Panc1 (cell line): ENCODE measurements around the gene ST8SIA5. TPM values are rescaled to one million over a fixed set of nuclear protein-coding genes. Genes with fewer than 3 reads are reported as not detected.

Experiments used
- ATAC-seq: fragments of 200-7000 bp; cut with Tn5 transposase; 2 replicates; pipeline ENCODE4 v1.9.1; 2020; ENCODE audit warnings: mild to moderate bottlenecking, moderate library complexity
- BruUV-seq: library from RNA; stranded (reverse); fragments of 400-500 nt; replicated peaks from 2 replicates; lab custom pipeline; 2021; lab: Mats Ljungman, UMichigan
- CTCF ChIA-PET: fragments of 300-600 bp; sonication (Branson Sonifier 250); formaldehyde crosslinking; loops from one replicate; lab custom pipeline; 2022; ENCODE audit warnings: antibody characterized with exemption; lab: Charles Lee
- POLR2A ChIA-PET: fragments of 300-600 bp; sonication (Branson Sonifier 250); formaldehyde crosslinking; loops from one replicate; lab custom pipeline; 2022; ENCODE audit warnings: antibody characterized with exemption; lab: Charles Lee
- DNase-seq: peaks from one replicate; pipeline ENCODE4 v3.0.0-alpha.2; 2010; ENCODE audit warnings: low read depth, low spot score
- H3K27ac ChIP-seq: 2 replicates; pipeline ENCODE4 v1.5.1; 2011; ENCODE audit warnings: mild to moderate bottlenecking, low read length, inconsistent platforms
- H3K27me3 ChIP-seq: fragments of 200-500 bp; sonication (Bioruptor generic); 2 replicates; pipeline ENCODE4 v1.6.0; 2014; ENCODE audit warnings: low read length, inconsistent platforms; ENCODE audit not compliant: control insufficient read depth, insufficient read depth
- H3K36me3 ChIP-seq: fragments of 200-500 bp; sonication (Bioruptor generic); 2 replicates; pipeline ENCODE4 v1.5.1; 2014; ENCODE audit warnings: inconsistent platforms, mild to moderate bottlenecking, low read length, moderate library complexity; ENCODE audit not compliant: control insufficient read depth, insufficient read depth
- H3K4me1 ChIP-seq: 2 replicates; pipeline ENCODE4 v1.5.1; 2011; ENCODE audit warnings: inconsistent platforms, mild to moderate bottlenecking, low read length, moderate library complexity; ENCODE audit not compliant: control insufficient read depth, insufficient read depth
- H3K4me3 ChIP-seq, 2 experiments: 2 replicates each; pipeline ENCODE4 v1.5.1; 2011 to 2012; ENCODE audit warnings: low read depth in 2 of 2, low read length in 2 of 2, mild to moderate bottlenecking in 2 of 2, inconsistent platforms in 1 of 2, moderate library complexity in 1 of 2
- H3K9me3 ChIP-seq: fragments of 200-500 bp; sonication (Bioruptor generic); 2 replicates; pipeline ENCODE4 v1.5.1; 2014; ENCODE audit warnings: low read depth, mild to moderate bottlenecking, inconsistent platforms, low read length, moderate library complexity; ENCODE audit not compliant: control insufficient read depth, insufficient read depth
- CTCF ChIP-seq: fragments of 450-650 bp; IDR thresholded peaks from 2 replicates; pipeline ENCODE4 v1.5.1; 2017; ENCODE audit warnings: mild to moderate bottlenecking
- POLR2AphosphoS5 ChIP-seq: IDR thresholded peaks from 2 replicates; pipeline ENCODE4 v1.6.1; 2012; ENCODE audit warnings: mild to moderate bottlenecking, low read depth, low read length, moderate library complexity
- SIN3A ChIP-seq: IDR thresholded peaks from 2 replicates; pipeline ENCODE4 v1.6.1; 2012; ENCODE audit warnings: low read depth, mild to moderate bottlenecking, low read length, moderate library complexity, borderline replicate concordance; ENCODE audit not compliant: insufficient read depth
- TCF7L2 ChIP-seq: IDR thresholded peaks from 2 replicates; pipeline ENCODE4 v1.6.1; 2011; ENCODE audit warnings: mild to moderate bottlenecking, low read depth, low read length, inconsistent platforms
- in situ Hi-C: cut with HindIII; loops from 2 replicates; pipeline ENCODE4 v1.10.0; 2016; ENCODE audit warnings: low sequenced_read_pairs, low pct_unique_long_range_greater_than_20kb
- intact Hi-C: fragments of 100-400 bp; cut with micrococcal nuclease; formaldehyde crosslinking; loops from one replicate; pipeline ENCODE4 v1.10.0; 2022; ENCODE audit not compliant: unreplicated experiment
- total RNA-seq: library from RNA; stranded (reverse); gene quantifications from one replicate; pipeline ENCODE4 v1.2.1, GENCODE V29; 2021; ENCODE audit not compliant: unreplicated experiment
- TF ChIP-seq, protein P1 (sequence below), 2 experiments: IDR thresholded peaks; 2 replicates each; pipeline ENCODE4 v1.6.1; 2011 to 2012; ENCODE audit warnings: low read depth in 2 of 2, control low read depth in 1 of 2, low read length in 1 of 2, mild to moderate bottlenecking in 1 of 2, moderate library complexity in 1 of 2; ENCODE audit not compliant: insufficient read depth in 1 of 2

Gene ST8SIA5
- total RNA-seq, 1 experiment from 2014 or later: 0.15 TPM

DNA sequence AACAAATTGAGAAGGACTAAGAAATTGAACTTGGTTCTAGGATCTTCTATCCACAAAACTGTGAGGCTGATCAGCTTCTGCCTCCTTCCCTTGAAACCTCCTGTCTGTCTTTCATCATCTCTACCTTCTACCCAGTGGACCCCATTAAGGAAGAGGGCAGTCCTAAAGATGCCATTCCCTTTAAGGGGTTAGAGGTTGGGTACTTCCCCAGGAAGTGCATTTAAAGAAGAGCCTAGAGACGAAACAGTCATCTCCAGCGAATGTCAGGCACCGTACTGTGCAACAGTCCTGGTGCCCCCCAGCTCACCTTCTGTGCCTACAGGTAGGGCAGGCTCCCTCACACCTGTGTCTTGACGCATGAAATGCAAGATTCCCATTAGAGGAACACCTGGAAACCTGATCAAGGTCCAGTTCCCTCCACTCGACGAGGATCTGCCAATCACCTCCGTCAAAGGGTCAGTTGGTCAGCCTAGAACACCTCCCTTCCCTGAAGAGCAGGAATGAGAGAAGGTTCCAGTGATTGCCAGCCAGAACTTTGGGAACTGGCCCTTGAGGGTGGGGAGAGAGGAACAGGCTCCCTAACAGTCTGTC is 120.7 kb downstream of the ST8SIA5 start:
- in situ Hi-C loops: no loop called here
- intact Hi-C loops: no loop called here
- no peaks in the 10 kb centered on the region for H3K4me1 ChIP-seq
- no peaks in the 10 kb centered on the region for H3K9me3 ChIP-seq
- TF ChIP-seq SIN3A (no peak), TCF7L2 (no peak), CTCF (no peak), POLR2AphosphoS5 (no peak)
- TF ChIP-seq, protein P1, sequence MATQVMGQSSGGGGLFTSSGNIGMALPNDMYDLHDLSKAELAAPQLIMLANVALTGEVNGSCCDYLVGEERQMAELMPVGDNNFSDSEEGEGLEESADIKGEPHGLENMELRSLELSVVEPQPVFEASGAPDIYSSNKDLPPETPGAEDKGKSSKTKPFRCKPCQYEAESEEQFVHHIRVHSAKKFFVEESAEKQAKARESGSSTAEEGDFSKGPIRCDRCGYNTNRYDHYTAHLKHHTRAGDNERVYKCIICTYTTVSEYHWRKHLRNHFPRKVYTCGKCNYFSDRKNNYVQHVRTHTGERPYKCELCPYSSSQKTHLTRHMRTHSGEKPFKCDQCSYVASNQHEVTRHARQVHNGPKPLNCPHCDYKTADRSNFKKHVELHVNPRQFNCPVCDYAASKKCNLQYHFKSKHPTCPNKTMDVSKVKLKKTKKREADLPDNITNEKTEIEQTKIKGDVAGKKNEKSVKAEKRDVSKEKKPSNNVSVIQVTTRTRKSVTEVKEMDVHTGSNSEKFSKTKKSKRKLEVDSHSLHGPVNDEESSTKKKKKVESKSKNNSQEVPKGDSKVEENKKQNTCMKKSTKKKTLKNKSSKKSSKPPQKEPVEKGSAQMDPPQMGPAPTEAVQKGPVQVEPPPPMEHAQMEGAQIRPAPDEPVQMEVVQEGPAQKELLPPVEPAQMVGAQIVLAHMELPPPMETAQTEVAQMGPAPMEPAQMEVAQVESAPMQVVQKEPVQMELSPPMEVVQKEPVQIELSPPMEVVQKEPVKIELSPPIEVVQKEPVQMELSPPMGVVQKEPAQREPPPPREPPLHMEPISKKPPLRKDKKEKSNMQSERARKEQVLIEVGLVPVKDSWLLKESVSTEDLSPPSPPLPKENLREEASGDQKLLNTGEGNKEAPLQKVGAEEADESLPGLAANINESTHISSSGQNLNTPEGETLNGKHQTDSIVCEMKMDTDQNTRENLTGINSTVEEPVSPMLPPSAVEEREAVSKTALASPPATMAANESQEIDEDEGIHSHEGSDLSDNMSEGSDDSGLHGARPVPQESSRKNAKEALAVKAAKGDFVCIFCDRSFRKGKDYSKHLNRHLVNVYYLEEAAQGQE (IDR thresholded peaks at IDR 0.05; ENCODE audit: insufficient read depth in 1 of 2, low read depth in 2 of 2, low read length in 1 of 2): no peak
- POLR2A ChIA-PET: no interaction called here
- H3K4me3 ChIP-seq: no peak overlapping the region
- no peaks in the 10 kb centered on the region for H3K36me3 ChIP-seq
- CTCF ChIA-PET: no interaction called here
- no peak for DNase-seq
- no peak overlapping the region for H3K27ac ChIP-seq
- no peak for ATAC-seq
- BruUV-seq: no TSS peak
- no peaks in the 10 kb centered on the region for H3K27me3 ChIP-seq

DNA sequence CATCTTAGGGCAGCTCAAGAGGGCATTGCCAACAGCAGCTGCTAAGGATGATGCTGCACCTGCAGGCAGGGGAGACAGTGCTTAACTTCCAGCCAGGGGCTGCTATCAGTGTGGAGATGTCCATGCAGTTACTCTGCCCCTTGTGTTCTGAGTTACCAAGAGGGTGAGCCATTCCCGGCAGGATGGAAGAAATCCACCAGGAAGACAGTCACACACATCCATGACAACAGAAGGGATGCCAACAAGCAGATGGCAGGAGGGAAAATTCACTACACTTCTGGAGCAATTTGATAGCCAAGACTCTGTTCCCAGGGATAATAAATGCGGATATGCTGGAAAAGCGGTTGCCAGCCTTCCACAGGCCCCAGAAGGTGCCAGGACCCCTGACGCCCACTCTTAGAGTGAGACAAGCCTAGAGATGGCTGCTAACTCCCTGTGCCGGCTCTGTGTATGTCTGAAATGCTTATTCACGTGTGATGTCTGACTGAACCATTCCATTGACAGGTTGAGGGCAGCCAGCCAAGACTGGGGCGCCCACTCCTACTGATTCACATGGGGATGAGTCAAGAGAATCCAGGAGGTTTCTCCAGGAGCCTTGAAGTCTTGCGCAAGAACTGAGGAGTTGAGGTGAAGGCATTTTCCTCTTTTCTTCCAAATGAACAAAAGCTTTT is 124.3 kb downstream of the ST8SIA5 start:
- Histone ChIP-seq H3K9me3 (no peaks in the 10 kb centered on the region), H3K4me1 (no peaks in the 10 kb centered on the region), H3K4me3 (no peak overlapping the region), H3K27me3 (no peaks in the 10 kb centered on the region), H3K27ac (no peak overlapping the region), H3K36me3 (no peaks in the 10 kb centered on the region)
- BruUV-seq: no TSS peak
- TF ChIP-seq SIN3A (no peak), POLR2AphosphoS5 (no peak), CTCF (no peak), TCF7L2 (no peak)
- TF ChIP-seq, protein P1 (IDR thresholded peaks at IDR 0.05; ENCODE audit: insufficient read depth in 1 of 2, low read depth in 2 of 2, low read length in 1 of 2): no peak
- ChIA-PET CTCF (no interaction called here), POLR2A (interaction anchor here (0.6 kb wide), 1 partner anchor 285 kb away, joined by 3 read pairs; the partner anchor contains the start of genes KATNAL2 and PIAS2)
- in situ Hi-C loops: no loop called here
- ATAC-seq (no peak), DNase-seq (peak; percentile 2)
- intact Hi-C loops: no loop called here
